K562 (cell line): ENCODE measurements around the gene NT5C1B. TPM values are rescaled to one million over a fixed set of nuclear protein-coding genes. Genes with fewer than 3 reads are reported as not detected.

Source experiments
- ADNP ChIP-seq: fragments of 200-800 bp; sonication (Bioruptor generic); IDR thresholded peaks from 2 replicates; pipeline ENCODE4 v1.6.1; 2016; ENCODE audit warnings: missing genetic modification characterization, missing compliant biosample characterization
- ATF7 ChIP-seq: fragments of 450-650 bp; IDR thresholded peaks from 2 replicates; pipeline ENCODE4 v1.7.1; 2014; ENCODE audit warnings: mild to moderate bottlenecking, moderate library complexity
- CCNT2 ChIP-seq: IDR thresholded peaks from 2 replicates; pipeline ENCODE4 v1.6.1; 2011; ENCODE audit warnings: borderline replicate concordance, low read depth, mild to moderate bottlenecking, moderate library complexity, mixed read lengths, low read length; ENCODE audit not compliant: insufficient read length; ENCODE audit errors: extremely low read depth
- CHD1 ChIP-seq: fragments of 200-600 bp; sonication (generic); IDR thresholded peaks from one replicate; pipeline ENCODE4 v1.6.1; 2012; ENCODE audit warnings: mild to moderate bottlenecking, moderate library complexity, low read length, inconsistent platforms
- CTBP1 ChIP-seq: fragments of 450-650 bp; IDR thresholded peaks from 2 replicates; pipeline ENCODE4 v1.6.1; 2016; ENCODE audit warnings: borderline replicate concordance
- ETV5 ChIP-seq: sonication (generic); formaldehyde crosslinking; IDR thresholded peaks from 2 replicates; pipeline ENCODE4 v1.4.0; 2020; ENCODE audit warnings: low read depth, mild to moderate bottlenecking, missing genetic modification reagents
- FOS ChIP-seq: IDR thresholded peaks from 3 replicates; pipeline ENCODE4 v1.6.1; 2011; ENCODE audit not compliant: insufficient read length; ENCODE audit errors: extremely low read depth
- GATAD2B ChIP-seq: fragments of 450-650 bp; IDR thresholded peaks from 2 replicates; pipeline ENCODE4 v1.6.1; 2017; ENCODE audit warnings: mild to moderate bottlenecking, borderline replicate concordance
- GMEB1 ChIP-seq: fragments of 250-450 bp; sonication (Bioruptor Pico); IDR thresholded peaks from 2 replicates; pipeline ENCODE4 v1.4.0; 2020; ENCODE audit warnings: mild to moderate bottlenecking
- HDAC6 ChIP-seq: IDR thresholded peaks from 2 replicates; pipeline ENCODE4 v1.6.1; 2012; ENCODE audit warnings: low read depth, mild to moderate bottlenecking, control low read depth, inconsistent platforms, low read length, moderate library complexity
- HNRNPL ChIP-seq: fragments of 200-400 bp; formaldehyde crosslinking; IDR thresholded peaks from 2 replicates; pipeline ENCODE4 v1.6.1; 2017; ENCODE audit warnings: low read depth, mild to moderate bottlenecking, low read length
- MAFK ChIP-seq: IDR thresholded peaks from 2 replicates; pipeline ENCODE4 v1.6.1; 2011; ENCODE audit warnings: low read length, improper control_type of control experiment
- MECOM ChIP-seq: fragments of 250-450 bp; sonication (Bioruptor Pico); IDR thresholded peaks from 2 replicates; pipeline ENCODE4 v1.8.0; 2022; ENCODE audit warnings: inconsistent platforms
- MTA2 ChIP-seq: fragments of 450-650 bp; IDR thresholded peaks from 2 replicates; pipeline ENCODE4 v1.6.1; 2016; ENCODE audit warnings: low read depth
- NR0B1 ChIP-seq: fragments of 450-650 bp; IDR thresholded peaks from one replicate; pipeline ENCODE4 v1.6.1; 2018; ENCODE audit warnings: mild to moderate bottlenecking, moderate library complexity; ENCODE audit not compliant: partially characterized antibody
- NR1H2 ChIP-seq: sonication (generic); formaldehyde crosslinking; IDR thresholded peaks from 2 replicates; pipeline ENCODE4 v1.4.0; 2020; ENCODE audit warnings: mild to moderate bottlenecking, missing genetic modification reagents
- PTRF ChIP-seq: fragments of 450-650 bp; IDR thresholded peaks from 2 replicates; pipeline ENCODE4 v1.6.1; 2016; ENCODE audit warnings: mild to moderate bottlenecking, missing genetic modification characterization, missing compliant biosample characterization
- RAD51 ChIP-seq: fragments of 450-650 bp; IDR thresholded peaks from 2 replicates; pipeline ENCODE4 v1.7.1; 2016; ENCODE audit warnings: low read depth, mild to moderate bottlenecking, borderline replicate concordance
- RBM15 ChIP-seq: fragments of 200-400 bp; formaldehyde crosslinking; IDR thresholded peaks from 2 replicates; pipeline ENCODE4 v1.6.1; 2018; ENCODE audit warnings: mild to moderate bottlenecking, low read length, moderate library complexity; ENCODE audit not compliant: insufficient read depth
- RCOR1 ChIP-seq, 2 experiments: IDR thresholded peaks; 2 replicates each; pipeline ENCODE4 v1.6.1; 2012; ENCODE audit warnings: low read depth in 2 of 2, low read length in 2 of 2, borderline replicate concordance in 1 of 2, improper control_type of control experiment in 1 of 2
- SAP30 ChIP-seq: fragments of 200-600 bp; sonication (generic); IDR thresholded peaks from 2 replicates; pipeline ENCODE4 v1.6.1; 2012; ENCODE audit warnings: borderline replicate concordance, low read depth, mild to moderate bottlenecking, moderate library complexity, low read length, control low read depth, inconsistent platforms; ENCODE audit not compliant: insufficient read depth, poor library complexity, severe bottlenecking
- SETDB1 ChIP-seq: IDR thresholded peaks from one replicate; pipeline ENCODE4 v1.6.1; 2012; ENCODE audit warnings: low read length, control low read depth, inconsistent platforms
- SFPQ ChIP-seq: fragments of 200-400 bp; formaldehyde crosslinking; IDR thresholded peaks from 2 replicates; pipeline ENCODE4 v1.6.1; 2017; ENCODE audit warnings: mild to moderate bottlenecking, low read depth, low read length, moderate library complexity
- SMARCA4 ChIP-seq: fragments of 450-650 bp; IDR thresholded peaks from 2 replicates; pipeline ENCODE4 v1.6.1; 2016
- SNIP1 ChIP-seq: fragments of 450-650 bp; IDR thresholded peaks from 2 replicates; pipeline ENCODE4 v1.7.1; 2017; ENCODE audit warnings: low read depth, mild to moderate bottlenecking
- SREBF1 ChIP-seq: fragments of 150-350 bp; IDR thresholded peaks from 2 replicates; pipeline ENCODE4 v1.6.1; 2014; ENCODE audit warnings: antibody characterized with exemption, low read depth, low read length, borderline replicate concordance
- ZNF699 ChIP-seq: fragments of 250-450 bp; sonication (Bioruptor Pico); IDR thresholded peaks from 2 replicates; pipeline ENCODE4 v1.8.0; 2021; ENCODE audit warnings: mild to moderate bottlenecking, moderate library complexity; ENCODE audit not compliant: insufficient replicate concordance
- polyA plus RNA-seq, 8 experiments: library from polyadenylated mRNA; depleted of rRNA in 4 of 8; stranded (reverse) in 5 of 8; unstranded in 3 of 8; fragments of >200 nt; fragmentation: Nextera tagmentation in 2 of 8; fragmentation: Illumina TruSeq in 1 of 8; extraction: Ambion mirVana in 2 of 8; extraction: Trizol in 1 of 8; gene quantifications; 2 replicates each; pipeline versions ENCODE4 v1.2.1 to v1.2.3, GENCODE V29; 2011 to 2014; ENCODE audit warnings: inconsistent platforms in 1 of 8, missing spikeins in 1 of 8
- total RNA-seq, 7 experiments: library from RNA; depleted of rRNA in 6 of 7; stranded (reverse); fragments of >200 nt in 6 of 7; fragmentation: Illumina TruSeq in 2 of 7; extraction: Trizol in 2 of 7; gene quantifications; 2 replicates each; pipeline versions ENCODE4 v1.2.1 to v1.2.3, GENCODE V29; 2011 to 2021; ENCODE audit warnings: low replicate concordance in 1 of 7

Gene NT5C1B
- total and polyA plus RNA-seq, 9 of the 15 experiments (the other 6 are each of a cell fraction or from before 2014, with no cell fraction given), result 0.07 TPM; not detected in 8

- no peak for TF ChIP-seq RAD51
- peak; percentile 45; the same call in 1 of the 2 replicates for TF ChIP-seq GATAD2B
- TF ChIP-seq SREBF1, result no peak
- no peak for TF ChIP-seq HDAC6
- TF ChIP-seq GMEB1, result no peak
- no peak for TF ChIP-seq SNIP1
- TF ChIP-seq FOS, result no peak
- no peak for TF ChIP-seq NR0B1
- peak; percentile 65; the same call in 1 of the 2 replicates for TF ChIP-seq MAFK
- TF ChIP-seq RCOR1 (IDR thresholded peaks at IDR 0.05; ENCODE audit: borderline replicate concordance in 1 of 2, low read depth in 2 of 2, low read length in 2 of 2), result peak in 1 of 2 experiments; percentile 28; a peak in 1 of 4 replicates
- no peak for TF ChIP-seq SFPQ
- TF ChIP-seq HNRNPL, result no peak
- TF ChIP-seq MECOM (CRISPR knock-in tag), result peak; percentile 67; the same call in 1 of the 2 replicates
- TF ChIP-seq SETDB1, result no peak
- no peak for TF ChIP-seq ZNF699
- no peak for TF ChIP-seq RBM15
- TF ChIP-seq ADNP (tag), result no peak
- no peak for TF ChIP-seq PTRF
- peak; percentile 57 for TF ChIP-seq MTA2
- TF ChIP-seq NR1H2 (CRISPR knock-in tag), result no peak
- TF ChIP-seq CCNT2, result peak; percentile 54
- no peak for TF ChIP-seq ETV5 (CRISPR knock-in tag)
- TF ChIP-seq ATF7, result no peak
- TF ChIP-seq CTBP1, result peak; percentile 53; the same call in 1 of the 2 replicates
- peak; percentile 86 for TF ChIP-seq SMARCA4
- TF ChIP-seq SAP30, result no peak
- no peak for TF ChIP-seq CHD1
Measured at GRCh38 chr2:18558458-18558857, 30.9 kb downstream of the NT5C1B start (continued).
